HepG2 (cell line): Measurements from ENCODE around the gene TTC6. TPM values are rescaled to one million over a fixed set of nuclear protein-coding genes. Genes with fewer than 3 reads are reported as not detected.

Experiments used
- ESRRA ChIP-seq: sonication (generic); formaldehyde crosslinking; IDR thresholded peaks from 2 replicates; pipeline ENCODE4 v1.5.1; 2020; ENCODE audit warnings: mild to moderate bottlenecking, low read depth, missing genetic modification reagents
- EZH2 ChIP-seq: conservative IDR thresholded peaks from 2 replicates; pipeline ENCODE4 v1.6.1; 2012; ENCODE audit warnings: mild to moderate bottlenecking, low read depth, low read length, moderate library complexity
- HINFP ChIP-seq: sonication (generic); formaldehyde crosslinking; IDR thresholded peaks from 2 replicates; pipeline ENCODE4 v1.4.0; 2020; ENCODE audit warnings: low read depth, mild to moderate bottlenecking, missing genetic modification reagents
- HNRNPH1 ChIP-seq: fragments of 200-400 bp; formaldehyde crosslinking; optimal IDR thresholded peaks from 2 replicates; pipeline ENCODE3; 2017; ENCODE audit warnings: mild to moderate bottlenecking, low read depth, low read length
- NFAT5 ChIP-seq: sonication (generic); formaldehyde crosslinking; IDR thresholded peaks from 2 replicates; pipeline ENCODE4 v1.4.0; 2020; ENCODE audit warnings: missing genetic modification reagents
- NFE2L1 ChIP-seq: sonication (generic); formaldehyde crosslinking; IDR thresholded peaks from 2 replicates; pipeline ENCODE4 v1.4.0; 2020; ENCODE audit warnings: missing genetic modification reagents, mild to moderate bottlenecking, borderline replicate concordance
- PCBP1 ChIP-seq: fragments of 200-400 bp; formaldehyde crosslinking; IDR thresholded peaks from 2 replicates; pipeline ENCODE4 v1.6.1; 2017; ENCODE audit warnings: mild to moderate bottlenecking, low read depth, low read length, borderline replicate concordance
- SMC3 ChIP-seq: IDR thresholded peaks from 2 replicates; pipeline ENCODE4 v1.6.1; 2011; ENCODE audit warnings: low read length, improper control_type of control experiment
- TRIM22 ChIP-seq: fragments of 450-650 bp; IDR thresholded peaks from 2 replicates; pipeline ENCODE4 v1.6.1; 2017
- ZNF501 ChIP-seq: sonication (generic); formaldehyde crosslinking; IDR thresholded peaks from 2 replicates; pipeline ENCODE4 v1.5.1; 2020; ENCODE audit warnings: mild to moderate bottlenecking, moderate library complexity, missing genetic modification reagents
- ZNF644 ChIP-seq: IDR thresholded peaks from 2 replicates; pipeline ENCODE4 v1.6.1; 2016; ENCODE audit warnings: low read depth
- ZSCAN25 ChIP-seq: sonication (generic); formaldehyde crosslinking; IDR thresholded peaks from 2 replicates; pipeline ENCODE4 v1.8.0; 2022; ENCODE audit warnings: mild to moderate bottlenecking, missing genetic modification reagents
- polyA plus RNA-seq, 8 experiments: library from polyadenylated mRNA; depleted of rRNA in 3 of 8; stranded (reverse) in 7 of 8; unstranded in 1 of 8; fragments of >200 nt; fragmentation: Illumina TruSeq in 4 of 8; extraction: Trizol in 4 of 8; gene quantifications; 2 replicates each; pipeline versions ENCODE4 v1.2.1 to v1.2.3, GENCODE V29; 2011 to 2016; ENCODE audit warnings: low read depth in 4 of 8, missing spikeins in 1 of 8, mixed read lengths in 1 of 8; ENCODE audit not compliant: insufficient read depth in 1 of 8
- total RNA-seq, 5 experiments: library from RNA; depleted of rRNA; stranded (reverse); fragments of >200 nt; fragmentation: Illumina TruSeq; extraction: Trizol; gene quantifications; 2 replicates each; pipeline ENCODE4 v1.2.3, GENCODE V29; 2016; ENCODE audit warnings: low read depth in 1 of 5

Gene TTC6
- total and polyA plus RNA-seq, 2 of the 13 experiments (the other 11 are each of a cell fraction or from before 2014, with no cell fraction given): 9.3 to 27.4 TPM

GRCh38 chr14:37585971-37586796, 9.2 kb upstream of the TTC6 start (continued):
- TF ChIP-seq TRIM22: no peak
- TF ChIP-seq HNRNPH1: no peak
- no peak for TF ChIP-seq ZSCAN25
- no peak for TF ChIP-seq NFE2L1 (CRISPR knock-in tag)
- no peak for TF ChIP-seq HINFP (CRISPR knock-in tag)
- peak; percentile 17; the same call in 1 of the 2 replicates for TF ChIP-seq ESRRA (CRISPR knock-in tag)
- no peak for TF ChIP-seq SMC3
- peak; percentile 66; the same call in 1 of the 2 replicates for TF ChIP-seq ZNF501 (CRISPR knock-in tag)
- TF ChIP-seq PCBP1: no peak
- no peak for TF ChIP-seq EZH2
- TF ChIP-seq ZNF644 (CRISPR knock-in tag): peak; percentile 95
- no peak for TF ChIP-seq NFAT5
